HG02763 (cell line): Measurements from ENCODE around the gene SPRYD7.
"Not testable (repeated sequence)": the region's sequence is repeated elsewhere in the genome, so short reads cannot be mapped to it uniquely, and the experiment has no call there.

Experiments used
- ATAC-seq: cut with Tn5 transposase; IDR thresholded peaks from one replicate; pipeline ENCODE4 v1.9.1; 2021; ENCODE audit warnings: mild to moderate bottlenecking, moderate library complexity; ENCODE audit not compliant: unreplicated experiment

The SPRYD7 gene

DNA sequence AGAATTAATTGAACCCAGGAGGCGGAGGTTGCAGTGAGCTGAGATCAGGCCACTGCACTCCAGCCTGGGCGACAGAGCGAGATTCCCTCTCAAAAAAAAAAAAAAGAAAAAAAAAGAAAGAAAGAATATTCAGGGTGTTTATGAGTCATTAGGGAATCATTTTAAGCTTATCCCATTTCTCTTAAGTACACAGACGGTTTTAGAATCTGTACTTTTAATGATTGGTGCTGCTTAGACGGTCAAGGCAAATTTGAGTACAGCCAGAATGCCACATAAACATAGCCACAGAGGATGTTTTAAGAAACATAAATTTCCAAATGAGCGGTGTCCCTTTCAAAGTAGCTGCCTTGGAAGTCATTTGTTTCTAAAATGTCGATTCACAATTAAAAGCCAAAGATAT lies 2.6 kb downstream of the SPRYD7 start:
- no peak for ATAC-seq

DNA sequence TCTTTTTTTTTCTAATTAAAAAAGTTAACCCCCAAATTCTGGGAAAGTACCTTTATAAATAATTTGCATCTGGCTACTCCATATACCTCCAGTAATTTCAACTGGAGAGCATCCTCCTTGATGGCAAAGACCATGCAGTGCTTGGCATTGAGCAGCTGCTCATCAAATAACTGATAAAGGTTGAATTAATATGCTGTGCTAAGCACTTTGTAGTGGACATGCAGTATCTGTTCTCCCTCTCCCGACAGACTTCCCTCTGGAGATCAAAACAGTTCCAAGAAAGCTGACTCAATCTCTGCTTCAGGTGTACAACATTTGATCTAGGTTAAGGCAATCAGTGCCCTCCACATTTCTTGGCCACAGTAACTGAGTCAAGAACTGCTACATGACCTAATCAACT lies 3.3 kb downstream of the SPRYD7 start:
- ATAC-seq, result no peak

DNA sequence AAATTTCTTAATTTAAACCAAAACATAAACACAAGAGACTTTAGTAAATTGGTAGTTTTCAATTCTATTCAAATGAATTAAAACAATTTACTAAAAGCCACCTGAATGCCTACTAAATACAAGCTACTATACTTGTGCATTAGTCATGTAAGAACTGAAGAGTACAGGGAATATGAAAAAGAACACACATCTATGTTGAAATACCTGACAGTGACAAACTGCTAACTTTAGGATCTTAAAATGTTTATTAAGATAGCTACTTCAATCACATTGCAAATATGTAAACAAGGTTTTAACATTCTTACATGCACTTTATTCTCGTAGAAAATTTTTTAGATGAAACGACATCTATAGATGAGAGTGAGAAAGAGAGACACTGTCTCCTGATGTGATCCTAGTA lies 4.1 kb downstream of the SPRYD7 start:
- ATAC-seq, result no peak

DNA sequence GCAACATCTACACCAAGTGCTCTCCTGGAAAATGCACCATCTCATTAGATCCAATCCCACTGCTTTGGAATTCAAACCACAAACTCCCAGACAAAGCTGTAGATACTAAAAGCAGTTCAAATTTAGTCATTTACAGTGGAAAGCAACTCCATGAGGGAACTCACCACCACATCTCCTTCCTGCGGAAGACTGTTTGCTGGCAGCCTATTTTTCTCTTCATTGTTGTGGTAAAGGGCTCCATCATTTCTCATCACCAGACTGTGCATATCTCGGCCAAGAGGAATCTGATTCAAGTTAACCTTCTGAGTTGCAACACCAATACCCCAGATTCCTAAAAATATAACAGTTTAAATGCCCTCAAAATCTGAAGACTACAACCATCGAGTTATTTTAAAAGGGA lies 8.4 kb downstream of the SPRYD7 start:
- ATAC-seq, result no peak

DNA sequence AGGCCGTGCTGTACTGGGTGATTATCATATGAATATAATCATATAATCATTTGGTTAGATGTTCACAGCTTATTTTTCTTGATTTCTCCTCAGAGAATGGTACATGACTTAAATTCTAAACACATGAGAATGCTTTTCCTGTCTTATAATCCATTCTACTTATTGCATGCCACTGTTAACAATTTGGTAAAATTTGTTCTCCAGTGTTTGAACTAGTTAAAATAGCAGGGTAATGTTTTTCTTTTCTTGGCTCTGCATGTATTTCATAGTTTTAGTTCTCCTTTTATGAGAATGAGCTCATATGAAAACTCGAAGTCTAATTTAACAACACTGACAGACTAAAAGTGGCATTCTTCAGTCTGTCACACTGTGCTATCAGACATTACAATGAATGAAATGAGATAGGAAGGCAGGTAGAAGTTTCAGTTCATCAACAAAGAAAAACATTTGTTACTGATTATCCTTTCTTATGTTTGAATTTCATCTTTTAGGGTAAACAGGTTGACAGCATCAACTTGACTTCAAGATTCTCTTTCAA lies 10.2 kb downstream of the SPRYD7 start:
- no peak for ATAC-seq

DNA sequence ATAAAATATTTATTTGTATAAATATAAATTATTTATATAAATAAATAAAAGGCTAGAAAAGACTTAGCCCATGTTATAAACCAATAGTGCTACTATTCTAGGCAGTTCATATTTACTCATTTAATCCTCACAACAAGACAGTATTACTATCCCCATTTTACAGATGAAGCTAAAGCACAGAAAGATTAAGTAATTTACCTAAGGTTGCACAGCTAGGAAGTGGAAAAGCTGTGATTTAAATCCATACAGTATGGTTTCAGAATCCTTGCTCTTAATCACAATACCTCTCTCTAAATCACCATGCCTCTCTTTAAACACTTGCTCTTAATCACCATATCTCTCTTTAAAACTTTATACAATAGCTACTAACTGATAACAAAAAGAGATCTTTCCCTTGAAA lies 13.8 kb downstream of the SPRYD7 start:
- no peak for ATAC-seq

DNA sequence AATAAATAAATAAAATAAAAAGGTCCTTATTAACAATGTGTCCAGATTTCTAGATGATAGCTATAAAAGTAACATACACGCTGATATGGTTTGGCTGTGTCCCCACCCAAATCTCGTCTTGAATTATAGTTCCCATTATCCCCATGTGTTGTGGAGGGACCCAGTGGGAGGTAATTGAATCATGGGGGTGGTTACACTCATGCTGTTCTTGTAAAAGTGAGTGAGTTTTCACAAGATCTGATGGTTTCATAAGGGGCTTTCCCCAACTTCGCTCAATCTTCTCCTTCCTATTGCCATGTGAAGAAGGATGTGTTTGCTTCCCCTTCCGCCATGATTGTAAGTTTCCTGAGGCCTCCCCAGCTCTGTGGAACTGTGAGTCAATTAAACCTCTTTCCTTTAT lies 15.2 kb downstream of the SPRYD7 start:
- not testable (repeated sequence) for ATAC-seq

DNA sequence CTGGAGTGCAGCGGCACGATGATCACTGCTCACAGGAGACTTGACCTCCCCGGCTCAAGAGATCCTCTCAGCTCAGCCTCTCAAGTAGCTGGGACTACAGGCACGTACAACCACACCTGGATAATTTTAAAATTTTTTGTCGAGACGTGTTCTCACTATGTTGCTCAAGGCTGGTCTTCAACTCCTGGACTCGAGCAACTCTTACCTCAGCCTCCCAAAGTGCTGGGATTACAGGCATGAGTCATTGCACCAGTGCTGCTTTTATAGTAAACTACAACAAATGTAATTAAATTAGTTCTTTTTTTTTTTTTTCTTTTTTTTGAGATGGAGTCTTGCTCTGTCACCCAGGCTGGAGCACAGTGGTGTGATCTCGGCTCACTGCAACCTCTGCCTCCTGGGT lies 18.0 kb downstream of the SPRYD7 start:
- ATAC-seq, result not testable (repeated sequence)

DNA sequence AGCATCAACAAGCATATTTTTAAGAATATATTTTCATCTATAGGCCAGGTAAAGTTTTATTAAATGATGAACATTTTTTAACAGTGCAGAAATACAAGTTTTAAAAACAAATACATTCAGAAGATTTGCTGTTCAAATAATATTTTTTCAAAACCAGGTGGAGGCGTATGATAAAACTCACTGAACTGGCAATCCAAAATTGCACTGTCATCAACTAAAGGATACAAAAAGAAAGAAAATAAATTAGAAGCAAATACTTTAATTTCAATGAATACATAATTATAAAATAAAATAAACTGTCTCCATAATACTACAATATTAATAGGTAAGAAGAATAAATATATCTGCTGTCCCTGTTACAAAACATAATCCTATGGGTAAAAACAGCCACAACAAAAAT lies 21.2 kb downstream of the SPRYD7 start:
- no peak for ATAC-seq

DNA sequence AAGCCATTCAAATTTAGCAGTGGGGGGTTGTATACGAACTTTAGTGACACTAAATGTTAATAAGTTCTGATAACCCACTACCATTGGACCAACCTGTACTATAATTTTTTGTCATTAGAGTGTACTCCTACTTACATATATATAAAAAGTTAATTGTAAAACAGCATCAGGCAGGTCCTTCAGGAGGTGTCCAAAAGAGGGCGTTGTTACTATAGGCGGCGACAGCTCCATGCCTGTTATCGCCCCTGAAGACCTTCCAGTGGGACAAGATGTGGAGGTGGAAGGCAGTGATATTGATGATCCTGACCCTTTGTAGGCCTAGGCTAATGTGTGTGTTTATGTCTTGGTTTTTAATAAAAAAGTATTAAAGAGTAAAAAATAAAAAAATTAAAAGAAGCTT lies 27.5 kb downstream of the SPRYD7 start:
- no peak for ATAC-seq

DNA sequence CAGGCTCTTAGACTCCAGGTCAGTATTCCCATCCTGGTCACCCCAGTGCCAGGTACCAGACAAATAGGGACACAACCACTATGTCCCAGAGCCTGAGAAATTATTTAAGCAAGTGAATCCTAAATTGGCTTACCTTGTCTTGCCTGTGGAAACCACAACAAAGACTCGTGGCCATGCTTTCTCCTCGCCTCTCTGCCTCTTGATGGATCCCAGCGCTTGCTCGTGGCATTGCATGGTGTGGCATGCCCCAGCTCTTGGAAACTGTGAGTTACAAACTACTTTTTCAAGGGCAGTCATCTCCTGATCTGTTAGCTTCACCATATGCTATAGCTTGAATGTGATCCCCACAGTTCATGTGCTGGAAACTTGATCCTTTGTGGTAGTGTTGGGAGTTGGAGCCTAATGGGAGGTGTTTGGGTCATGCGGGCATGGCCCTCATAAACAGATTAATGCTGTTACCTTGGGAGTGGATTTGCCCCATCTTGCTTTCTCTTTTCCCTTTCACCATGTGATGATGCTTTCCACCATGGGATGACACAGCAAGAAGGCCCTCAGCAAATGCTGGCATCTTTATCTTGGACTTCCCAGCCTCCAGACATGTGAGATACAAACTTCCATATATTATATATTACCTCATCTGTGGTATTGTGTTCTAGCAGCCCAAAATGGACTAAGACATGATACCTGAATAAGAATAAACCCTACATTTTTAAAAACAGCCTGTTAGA lies 31.2 kb downstream of the SPRYD7 start:
- no peak for ATAC-seq

DNA sequence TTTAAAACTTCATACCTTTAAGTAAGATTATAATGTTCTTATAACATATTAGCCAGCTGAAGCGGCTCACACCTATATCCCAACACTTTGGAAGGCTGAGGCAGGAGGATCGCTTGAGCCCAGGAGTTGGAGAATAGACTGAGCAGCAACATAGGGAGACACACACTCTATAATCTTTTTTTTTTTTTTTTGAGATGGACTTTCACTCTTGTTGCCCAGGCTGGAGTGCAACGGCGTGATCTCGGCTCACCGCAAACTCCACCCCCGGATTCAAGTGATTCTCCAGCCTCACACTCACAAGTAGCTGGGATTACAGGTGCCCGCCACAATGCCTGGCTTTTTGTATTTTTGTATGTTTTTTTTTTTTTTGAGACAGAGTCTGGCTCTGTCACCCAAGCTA lies 37.3 kb downstream of the SPRYD7 start:
- ATAC-seq, result no peak

DNA sequence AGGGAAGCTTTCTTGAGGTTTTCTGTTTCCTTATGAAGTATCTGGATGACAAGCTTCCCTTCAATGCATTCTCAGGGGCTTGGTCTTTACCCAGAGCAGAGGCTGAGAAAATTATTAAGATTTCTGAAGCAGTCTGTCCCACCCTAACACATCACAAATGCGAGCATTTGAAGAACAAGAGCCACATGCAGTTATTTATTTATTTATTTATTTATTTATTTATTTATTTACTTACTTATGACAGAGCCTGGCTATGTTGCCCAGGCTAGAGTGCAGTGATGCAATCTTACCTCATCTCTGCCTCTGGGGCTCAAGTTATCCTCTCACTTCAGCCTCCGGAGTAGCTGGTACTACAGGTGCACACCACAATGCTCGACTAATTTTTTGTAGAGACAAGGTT lies 38.4 kb downstream of the SPRYD7 start:
- ATAC-seq, result no peak

DNA sequence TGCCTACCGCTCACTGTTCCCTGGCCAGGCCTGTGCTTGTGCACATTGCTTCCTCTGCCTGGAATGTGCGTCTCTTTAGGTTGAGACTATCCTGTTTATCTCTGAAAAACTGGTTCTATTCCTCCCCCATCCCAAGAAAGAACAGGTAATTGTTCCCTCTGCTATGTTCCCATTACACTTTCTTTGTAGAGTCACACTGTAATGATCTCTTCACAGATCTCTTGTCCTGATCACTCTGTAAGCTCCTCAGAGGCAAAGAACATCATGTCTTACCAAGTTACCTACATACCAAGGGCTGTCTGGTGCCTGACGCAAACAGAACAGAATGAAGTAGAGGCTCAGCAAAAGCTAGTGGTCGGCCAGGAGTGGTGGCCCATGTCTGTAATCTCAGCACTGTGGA lies 40.3 kb downstream of the SPRYD7 start:
- ATAC-seq, result no peak

DNA sequence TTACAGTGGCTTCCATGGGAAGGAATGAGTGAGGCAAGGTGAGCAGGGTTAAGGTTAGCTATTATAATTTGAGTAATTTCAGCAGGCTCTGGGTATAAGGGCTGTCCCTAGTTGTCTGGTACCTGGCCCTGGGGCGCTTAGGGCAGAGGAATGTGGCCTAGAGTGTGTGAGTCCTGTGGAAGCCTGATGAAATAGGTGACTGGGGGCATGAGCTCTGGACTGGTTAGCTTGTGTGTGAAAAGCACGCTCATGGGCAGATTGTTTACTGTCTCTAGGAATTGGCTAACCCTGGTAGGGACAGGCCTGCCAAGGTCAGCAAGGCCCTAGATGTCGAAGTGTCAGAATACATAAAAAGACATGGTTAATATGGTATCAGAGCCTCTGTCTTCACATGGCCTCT lies 42.5 kb downstream of the SPRYD7 start:
- ATAC-seq, result no peak

DNA sequence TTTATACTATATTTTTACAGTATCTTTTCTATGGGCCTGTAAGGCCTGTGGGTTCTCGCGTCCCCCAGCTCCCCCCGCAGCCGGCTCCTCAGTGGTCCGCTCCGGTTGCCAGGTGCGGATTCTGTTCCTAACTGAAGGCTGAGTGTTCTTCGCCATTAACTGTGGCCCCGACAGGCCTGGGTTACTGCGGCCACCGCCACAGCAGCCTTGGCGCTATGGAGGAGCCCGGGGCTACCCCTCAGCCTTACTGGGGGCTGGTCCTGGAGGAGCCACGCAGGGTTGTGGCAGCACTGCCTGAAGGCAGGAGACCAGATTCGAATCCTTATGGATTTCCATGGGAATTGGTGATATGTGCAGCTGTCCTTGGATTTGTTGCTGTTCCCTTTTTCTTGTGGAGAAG lies 45.8 kb downstream of the SPRYD7 start:
- no peak for ATAC-seq

DNA sequence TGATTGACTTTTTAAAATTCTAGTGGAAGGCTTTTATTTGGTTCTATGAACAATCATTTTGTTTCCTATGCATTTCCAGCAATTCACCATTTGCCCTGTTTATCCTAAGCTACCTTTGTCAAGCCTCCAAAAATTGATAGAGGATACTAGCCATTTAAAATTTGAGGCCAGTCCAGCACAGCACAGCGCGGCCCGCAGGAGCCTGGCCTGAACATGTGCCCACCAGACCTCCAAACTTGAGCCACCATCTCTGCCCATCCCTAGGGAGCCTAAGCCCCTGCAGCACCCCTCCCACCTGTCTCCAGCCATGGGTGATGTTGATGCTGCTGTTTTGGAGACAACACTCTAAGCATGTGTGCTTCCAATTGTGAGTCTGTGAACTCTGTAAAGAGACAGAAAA lies 57.5 kb downstream of the SPRYD7 start:
- no peak for ATAC-seq

DNA sequence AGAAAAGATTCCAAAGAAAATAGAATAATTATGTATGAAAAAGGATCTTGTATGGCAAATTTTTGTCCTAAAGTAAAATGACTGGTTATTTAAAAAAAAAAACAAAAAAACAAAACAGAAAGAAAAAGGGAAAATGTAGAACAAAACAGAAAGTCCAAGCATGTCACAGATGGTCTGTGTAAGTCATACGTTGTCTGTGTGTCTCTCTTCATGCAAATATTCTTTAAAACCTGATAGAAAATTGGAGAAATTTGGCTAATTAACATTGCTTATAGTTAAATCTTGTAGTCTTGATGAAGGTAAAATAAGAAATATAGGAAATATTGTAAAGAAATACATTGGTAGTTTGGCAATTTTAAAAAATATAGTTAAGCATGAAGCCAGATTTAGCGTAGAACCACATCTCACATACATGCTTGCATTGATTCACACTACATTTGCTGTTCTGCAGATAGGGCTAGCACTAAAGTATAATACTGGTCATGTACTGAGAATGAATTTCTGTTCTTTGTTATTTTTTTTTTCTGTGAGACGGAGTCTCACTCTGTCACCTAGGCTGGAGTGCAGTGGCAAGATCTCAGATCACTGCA lies 58.4 kb downstream of the SPRYD7 start:
- ATAC-seq, result no peak

DNA sequence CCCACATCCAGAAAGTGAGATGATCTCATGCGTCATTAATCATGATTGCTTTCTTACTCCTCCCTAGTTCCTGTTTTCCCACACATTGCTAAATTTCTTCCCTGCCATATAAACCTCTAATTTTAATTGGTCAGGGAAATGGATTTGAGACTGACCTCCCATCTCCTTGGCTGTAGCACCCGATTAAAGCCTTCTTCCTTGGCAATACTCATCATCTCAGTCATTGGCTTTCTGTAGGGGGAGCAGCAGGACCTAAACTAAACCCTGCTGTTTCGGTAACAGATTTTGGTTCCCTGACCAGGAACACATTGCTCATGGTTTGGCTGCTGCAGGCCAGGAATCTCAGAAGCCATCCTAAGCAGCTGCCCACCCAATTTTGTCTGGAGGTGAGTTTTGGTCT lies 61.7 kb downstream of the SPRYD7 start:
- ATAC-seq, result no peak

DNA sequence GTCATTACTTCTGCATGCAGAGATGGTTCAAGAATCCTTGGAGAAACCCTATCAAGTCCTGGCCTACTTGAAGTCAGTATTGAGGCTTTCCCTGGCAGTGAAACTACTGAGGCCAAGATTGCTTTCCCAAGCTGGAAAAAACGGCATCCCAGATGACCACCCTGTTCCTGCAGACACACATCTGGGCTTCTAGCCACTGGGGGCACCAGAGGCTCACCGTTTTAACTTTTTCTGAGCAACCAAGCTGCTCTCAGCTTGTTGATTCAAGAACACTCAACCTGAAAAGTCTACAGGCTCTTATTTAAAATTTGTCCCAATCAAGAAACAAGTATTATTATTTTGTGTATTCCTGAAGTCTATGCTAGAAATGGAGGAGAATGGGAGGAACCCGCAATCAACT lies 66.6 kb downstream of the SPRYD7 start:
- no peak for ATAC-seq

DNA sequence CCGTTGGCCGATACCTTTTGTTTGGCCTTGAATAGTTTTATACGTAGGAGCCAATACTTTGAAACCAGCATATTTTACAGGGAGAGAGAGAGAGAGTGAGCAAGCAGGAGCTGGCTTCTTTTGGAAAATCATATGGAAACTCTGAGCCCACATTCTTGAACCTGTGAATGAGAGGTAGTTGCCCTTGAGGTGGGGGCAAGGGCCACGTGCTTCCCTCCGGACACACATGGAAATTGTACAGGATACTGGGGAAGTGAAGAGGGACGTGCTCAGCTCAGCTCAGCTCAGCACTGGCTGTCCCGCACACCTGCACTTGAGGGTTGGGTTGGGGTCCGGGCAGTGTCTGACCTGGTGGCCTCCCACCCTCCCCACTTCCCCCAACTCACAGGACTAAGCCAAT lies 68.3 kb downstream of the SPRYD7 start:
- no peak for ATAC-seq

DNA sequence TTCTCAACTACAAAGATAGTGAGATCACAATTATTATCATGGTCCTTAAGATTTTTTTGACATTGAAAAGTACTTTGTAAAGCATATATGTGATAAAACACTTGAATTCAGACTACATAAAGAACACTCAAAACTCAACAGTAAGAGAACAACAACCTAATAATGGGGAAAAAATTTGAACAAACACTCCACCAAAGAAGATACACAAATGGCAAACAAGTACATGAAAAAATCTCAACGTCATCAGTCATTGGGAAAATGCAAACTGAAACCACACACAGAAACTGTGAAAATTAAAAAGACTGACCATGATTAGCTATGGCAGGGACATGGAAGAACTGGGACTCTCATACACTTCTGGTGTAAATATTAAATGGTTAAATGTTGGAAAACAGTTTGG lies 70.9 kb downstream of the SPRYD7 start:
- ATAC-seq, result no peak

DNA sequence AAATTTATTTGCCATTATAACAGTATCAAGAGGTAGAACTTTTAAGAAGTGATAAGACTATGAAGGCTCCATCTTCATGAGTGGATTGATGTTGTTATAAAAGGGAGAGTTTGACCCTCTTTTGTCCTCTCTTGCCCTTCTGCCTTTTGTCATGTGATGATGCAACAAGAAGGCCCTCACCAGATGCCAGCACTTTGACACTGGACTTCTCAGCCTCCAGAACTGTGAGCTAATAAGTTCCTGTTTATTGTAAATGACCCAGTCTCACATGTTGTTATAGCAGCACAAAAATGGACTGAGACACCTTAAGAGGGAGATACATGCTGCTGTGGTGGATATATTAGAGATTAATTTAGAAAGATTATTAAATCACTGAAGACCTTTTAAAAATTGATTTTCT lies 71.6 kb downstream of the SPRYD7 start:
- ATAC-seq, result no peak
